Measurements from ENCODE around the gene AFDN.

The AFDN gene

GRCh38 chr6:167849846-167850459 is 23.2 kb downstream of the AFDN start:
- H3K4me2 ChIP-seq (ENCODE audit: insufficient read depth, low read length): no peak overlapping the region
- no peak overlapping the region for H3K4me3 ChIP-seq (ENCODE audit: low read depth in 1 of 2, low read length in 2 of 2)

GRCh38 chr6:167850782-167851181 is 24.1 kb downstream of the AFDN start:
- no peak overlapping the region for H3K9ac ChIP-seq (ENCODE audit: low read depth, low read length)
- no peaks in the 10 kb centered on the region for H3K27me3 ChIP-seq (ENCODE audit: insufficient read depth, low read length, poor library complexity)
- no peak overlapping the region for H3K4me2 ChIP-seq (ENCODE audit: insufficient read depth, low read length)
- no peaks in the 10 kb centered on the region for H3K79me2 ChIP-seq (ENCODE audit: insufficient read depth, low read length)
- no peaks in the 10 kb centered on the region for H3K4me1 ChIP-seq (ENCODE audit: insufficient read depth, low read length)
- no peaks in the 10 kb centered on the region for H4K20me1 ChIP-seq (ENCODE audit: insufficient read depth, low read length)
- H3K36me3 ChIP-seq (ENCODE audit: insufficient read depth, low read length): no peaks in the 10 kb centered on the region
- ATAC-seq (ENCODE audit: insufficient read depth, low read depth): no peak
- DNase-seq: no peak
- no peak overlapping the region for H3K27ac ChIP-seq (ENCODE audit: low read length)
- H3K9me3 ChIP-seq (ENCODE audit: insufficient read depth, low read length, severe bottlenecking): no peaks in the 10 kb centered on the region
- TF ChIP-seq EZH2 (IDR thresholded peaks at IDR 0.05; ENCODE audit: borderline replicate concordance, low read depth, low read length, severe bottlenecking): no peak
- TF ChIP-seq CTCF (IDR thresholded peaks at IDR 0.05; ENCODE audit: borderline replicate concordance, extremely low read depth, low read length, poor library complexity, severe bottlenecking): no peak
- no peak overlapping the region for H3K4me3 ChIP-seq (ENCODE audit: low read depth in 1 of 2, low read length in 2 of 2)
- H2AFZ ChIP-seq (ENCODE audit: low read depth, low read length): no peak overlapping the region

More at GRCh38 chr6:167849846-167850459, 23.2 kb downstream of the AFDN start:
- no peak overlapping the region for H3K27ac ChIP-seq (ENCODE audit: low read length)
- DNase-seq (no peak), ATAC-seq (ENCODE audit: insufficient read depth, low read depth) (no peak)
- no peaks in the 10 kb centered on the region for H3K4me1 ChIP-seq (ENCODE audit: insufficient read depth, low read length)
- H3K9ac ChIP-seq (ENCODE audit: low read depth, low read length): no peak overlapping the region
- H2AFZ ChIP-seq (ENCODE audit: low read depth, low read length): no peak overlapping the region
- no peaks in the 10 kb centered on the region for H4K20me1 ChIP-seq (ENCODE audit: insufficient read depth, low read length)
- H3K36me3 ChIP-seq (ENCODE audit: insufficient read depth, low read length): no peaks in the 10 kb centered on the region
- no peak for TF ChIP-seq EZH2 (IDR thresholded peaks at IDR 0.05; ENCODE audit: borderline replicate concordance, low read depth, low read length, severe bottlenecking)
- TF ChIP-seq CTCF (IDR thresholded peaks at IDR 0.05; ENCODE audit: borderline replicate concordance, extremely low read depth, low read length, poor library complexity, severe bottlenecking): no peak
- H3K9me3 ChIP-seq (ENCODE audit: insufficient read depth, low read length, severe bottlenecking): no peaks in the 10 kb centered on the region
- no peaks in the 10 kb centered on the region for H3K79me2 ChIP-seq (ENCODE audit: insufficient read depth, low read length)
- no peaks in the 10 kb centered on the region for H3K27me3 ChIP-seq (ENCODE audit: insufficient read depth, low read length, poor library complexity)

- ATAC-seq (ENCODE audit: insufficient read depth, low read depth) (no peak), DNase-seq (no peak)
- Histone ChIP-seq H3K79me2 (ENCODE audit: insufficient read depth, low read length) (no peaks in the 10 kb centered on the region), H3K36me3 (ENCODE audit: insufficient read depth, low read length) (no peaks in the 10 kb centered on the region), H3K27ac (ENCODE audit: low read length) (no peak overlapping the region), H3K4me2 (ENCODE audit: insufficient read depth, low read length) (no peak overlapping the region), H3K4me3 (ENCODE audit: low read depth in 1 of 2, low read length in 2 of 2) (no peak overlapping the region), H3K9ac (ENCODE audit: low read depth, low read length) (no peak overlapping the region), H2AFZ (ENCODE audit: low read depth, low read length) (no peak overlapping the region), H3K9me3 (ENCODE audit: insufficient read depth, low read length, severe bottlenecking) (no peaks in the 10 kb centered on the region), H3K27me3 (ENCODE audit: insufficient read depth, low read length, poor library complexity) (no peaks in the 10 kb centered on the region), H4K20me1 (ENCODE audit: insufficient read depth, low read length) (no peaks in the 10 kb centered on the region), H3K4me1 (ENCODE audit: insufficient read depth, low read length) (no peaks in the 10 kb centered on the region)
- TF ChIP-seq CTCF (IDR thresholded peaks at IDR 0.05; ENCODE audit: borderline replicate concordance, extremely low read depth, low read length, poor library complexity, severe bottlenecking) (no peak), EZH2 (IDR thresholded peaks at IDR 0.05; ENCODE audit: borderline replicate concordance, low read depth, low read length, severe bottlenecking) (no peak)
Measured at GRCh38 chr6:167851370-167851952, 24.8 kb downstream of the AFDN start.

Measured in DND-41 (cell line).